ENCODE measurements around the gene POLL. TPM values are rescaled to one million over a fixed set of nuclear protein-coding genes. Genes with fewer than 3 reads are reported as not detected.

The POLL gene
- total RNA-seq, 6 experiments from 2014 or later: 19.3 to 20.9 (median 19.7) TPM

DNA sequence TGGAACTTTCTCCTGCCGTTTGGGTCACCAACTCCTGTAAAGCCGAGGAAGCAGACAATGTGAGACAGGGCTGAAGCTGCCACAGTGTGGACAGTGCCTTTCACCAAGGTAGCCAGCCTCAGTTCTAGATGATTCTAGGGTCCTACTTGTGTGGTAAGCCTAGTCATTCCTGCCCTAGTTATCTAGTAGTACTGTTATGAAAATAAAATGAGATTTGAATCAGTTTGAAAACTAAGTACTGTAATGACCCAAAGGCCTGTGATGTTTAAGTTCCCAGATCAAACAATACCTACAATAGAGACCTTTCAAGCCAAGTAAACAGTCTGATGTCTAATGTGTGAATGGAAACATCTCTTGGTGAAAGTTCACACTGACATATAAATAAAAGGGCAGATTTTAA lies 37.1 kb downstream of the POLL start:
- Mint-ChIP-seq H3K4me1 (ENCODE audit: low read depth) (no peaks in the 10 kb centered on the region), H3K27me3 (ENCODE audit: insufficient read depth) (peaks cover 1% of the 10 kb centered on the region; the same call in 1 of the 2 replicates), H3K4me3 (no peak overlapping the region), H3K9me3 (no peaks in the 10 kb centered on the region), H3K27ac (no peak overlapping the region), H3K36me3 (ENCODE audit: low read depth) (peaks cover 29% of the 10 kb centered on the region)
- no peak for DNase-seq
- TF ChIP-seq, protein P1, sequence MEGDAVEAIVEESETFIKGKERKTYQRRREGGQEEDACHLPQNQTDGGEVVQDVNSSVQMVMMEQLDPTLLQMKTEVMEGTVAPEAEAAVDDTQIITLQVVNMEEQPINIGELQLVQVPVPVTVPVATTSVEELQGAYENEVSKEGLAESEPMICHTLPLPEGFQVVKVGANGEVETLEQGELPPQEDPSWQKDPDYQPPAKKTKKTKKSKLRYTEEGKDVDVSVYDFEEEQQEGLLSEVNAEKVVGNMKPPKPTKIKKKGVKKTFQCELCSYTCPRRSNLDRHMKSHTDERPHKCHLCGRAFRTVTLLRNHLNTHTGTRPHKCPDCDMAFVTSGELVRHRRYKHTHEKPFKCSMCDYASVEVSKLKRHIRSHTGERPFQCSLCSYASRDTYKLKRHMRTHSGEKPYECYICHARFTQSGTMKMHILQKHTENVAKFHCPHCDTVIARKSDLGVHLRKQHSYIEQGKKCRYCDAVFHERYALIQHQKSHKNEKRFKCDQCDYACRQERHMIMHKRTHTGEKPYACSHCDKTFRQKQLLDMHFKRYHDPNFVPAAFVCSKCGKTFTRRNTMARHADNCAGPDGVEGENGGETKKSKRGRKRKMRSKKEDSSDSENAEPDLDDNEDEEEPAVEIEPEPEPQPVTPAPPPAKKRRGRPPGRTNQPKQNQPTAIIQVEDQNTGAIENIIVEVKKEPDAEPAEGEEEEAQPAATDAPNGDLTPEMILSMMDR (IDR thresholded peaks at IDR 0.05): no peak

DNA sequence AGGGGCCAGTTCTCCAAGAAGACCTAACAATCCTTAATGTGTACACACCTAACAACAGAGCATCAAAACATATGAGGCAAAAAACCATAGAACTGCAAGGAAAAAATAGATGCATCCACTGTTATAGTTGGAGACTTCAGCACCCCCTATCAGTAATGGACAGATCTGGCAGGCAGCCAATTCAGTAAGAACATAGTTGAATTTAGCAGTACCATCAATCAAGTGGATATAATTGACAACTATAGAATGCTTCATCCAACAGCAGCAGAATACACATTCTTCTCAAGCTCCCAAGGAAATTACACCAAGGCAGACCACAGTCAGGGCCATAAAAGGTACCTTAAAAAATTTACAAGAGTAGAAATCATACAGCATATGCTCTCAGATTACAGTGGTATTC lies 42.2 kb downstream of the POLL start:
- Mint-ChIP-seq H3K27ac (no peak overlapping the region), H3K36me3 (ENCODE audit: low read depth) (peaks cover 17% of the 10 kb centered on the region), H3K27me3 (ENCODE audit: insufficient read depth) (no peaks in the 10 kb centered on the region), H3K9me3 (no peaks in the 10 kb centered on the region), H3K4me3 (no peak overlapping the region), H3K4me1 (ENCODE audit: low read depth) (no peaks in the 10 kb centered on the region)
- DNase-seq: no peak
- TF ChIP-seq, protein P1 (IDR thresholded peaks at IDR 0.05): no peak

DNA sequence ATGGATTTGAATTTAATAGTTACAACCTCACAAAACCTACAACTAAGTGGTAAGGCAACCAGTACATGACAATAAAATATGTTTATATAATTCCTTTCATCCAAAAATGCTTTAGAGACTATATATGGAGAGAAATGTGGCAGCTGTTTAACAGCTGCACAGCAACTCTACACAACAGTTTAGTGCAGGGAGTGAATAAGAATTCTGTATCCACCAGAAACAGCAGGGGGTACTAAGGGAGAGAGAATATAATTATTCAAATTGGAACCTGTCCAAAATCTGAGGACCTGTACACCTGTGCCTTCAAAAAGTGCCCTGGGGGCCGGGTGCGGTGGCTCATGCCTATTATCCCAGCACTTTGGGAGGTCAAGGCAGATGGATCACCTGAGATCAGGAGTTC lies 49.6 kb downstream of the POLL start:
- H3K27me3 Mint-ChIP-seq (ENCODE audit: insufficient read depth): no peaks in the 10 kb centered on the region
- H3K27ac Mint-ChIP-seq: no peak overlapping the region
- H3K9me3 Mint-ChIP-seq: no peaks in the 10 kb centered on the region
- TF ChIP-seq, protein P1 (IDR thresholded peaks at IDR 0.05): no peak
- H3K4me3 Mint-ChIP-seq: no peak overlapping the region
- H3K36me3 Mint-ChIP-seq (ENCODE audit: low read depth): no peaks in the 10 kb centered on the region; the same call in 1 of the 2 replicates
- no peaks in the 10 kb centered on the region for H3K4me1 Mint-ChIP-seq (ENCODE audit: low read depth)
- DNase-seq: no peak

DNA sequence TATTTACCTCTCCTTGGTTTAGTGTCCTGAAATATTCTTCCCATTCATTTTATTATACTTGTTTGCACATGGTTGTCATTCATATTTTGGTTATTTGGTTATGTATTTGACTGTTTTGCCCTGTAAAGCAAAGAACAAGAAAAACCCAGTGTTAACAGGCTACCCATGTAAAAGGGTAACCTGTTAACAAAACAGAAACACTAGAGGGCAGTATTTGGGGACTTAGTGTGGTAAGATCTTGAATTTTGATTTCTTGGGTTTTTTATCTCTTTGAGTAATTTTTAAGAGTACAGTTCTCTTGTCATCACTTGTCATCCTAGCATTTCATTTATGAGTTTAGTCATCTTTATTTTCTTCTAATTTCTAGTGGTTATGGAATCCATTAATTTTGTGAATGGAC lies 51.3 kb downstream of the POLL start:
- no peaks in the 10 kb centered on the region for H3K27me3 Mint-ChIP-seq (ENCODE audit: insufficient read depth)
- TF ChIP-seq, protein P1 (IDR thresholded peaks at IDR 0.05): peak; percentile 84
- H3K36me3 Mint-ChIP-seq (ENCODE audit: low read depth): no peaks in the 10 kb centered on the region; the same call in 1 of the 2 replicates
- no peaks in the 10 kb centered on the region for H3K9me3 Mint-ChIP-seq
- no peaks in the 10 kb centered on the region for H3K4me1 Mint-ChIP-seq (ENCODE audit: low read depth)
- H3K4me3 Mint-ChIP-seq: no peak overlapping the region
- peak; percentile 13 for DNase-seq
- no peak overlapping the region for H3K27ac Mint-ChIP-seq

DNA sequence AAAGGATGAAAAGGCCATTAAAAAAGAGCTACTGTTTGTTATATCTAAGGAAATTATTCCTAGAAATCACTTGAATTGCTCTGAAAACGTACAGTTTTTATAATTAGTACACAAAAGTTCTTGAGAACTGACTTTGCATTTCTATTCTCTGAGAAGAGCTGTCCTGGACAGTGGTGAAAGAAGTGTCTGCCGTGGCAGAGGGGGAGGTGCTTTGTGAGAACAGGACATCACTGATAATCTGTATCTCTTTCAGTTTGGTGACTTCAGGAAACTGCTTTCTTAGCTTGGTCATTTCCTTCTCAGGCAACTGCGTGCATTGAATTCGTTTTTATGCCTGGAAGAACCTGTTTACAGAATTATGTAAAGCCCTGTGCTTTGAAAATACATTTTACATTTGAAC lies 52.1 kb downstream of the POLL start:
- H3K27ac Mint-ChIP-seq: no peak overlapping the region
- H3K9me3 Mint-ChIP-seq: no peaks in the 10 kb centered on the region
- DNase-seq: no peak
- no peaks in the 10 kb centered on the region; the same call in 1 of the 2 replicates for H3K36me3 Mint-ChIP-seq (ENCODE audit: low read depth)
- TF ChIP-seq, protein P1 (IDR thresholded peaks at IDR 0.05): no peak
- no peak overlapping the region for H3K4me3 Mint-ChIP-seq
- peaks cover 2% of the 10 kb centered on the region; the same call in 1 of the 2 replicates for H3K27me3 Mint-ChIP-seq (ENCODE audit: insufficient read depth)
- no peaks in the 10 kb centered on the region for H3K4me1 Mint-ChIP-seq (ENCODE audit: low read depth)

Data from HFFc6 (cell line).